ENCODE results near the gene AFAP1L2.
"Not testable (repeated sequence)": the region's sequence is repeated elsewhere in the genome, so short reads cannot be mapped to it uniquely, and the experiment has no call there.

The AFAP1L2 gene

GRCh38 chr10:114335614-114336013 lies 68.7 kb downstream of the AFAP1L2 start:
- no peak for DNase-seq (ENCODE audit: low spot score)

DNA sequence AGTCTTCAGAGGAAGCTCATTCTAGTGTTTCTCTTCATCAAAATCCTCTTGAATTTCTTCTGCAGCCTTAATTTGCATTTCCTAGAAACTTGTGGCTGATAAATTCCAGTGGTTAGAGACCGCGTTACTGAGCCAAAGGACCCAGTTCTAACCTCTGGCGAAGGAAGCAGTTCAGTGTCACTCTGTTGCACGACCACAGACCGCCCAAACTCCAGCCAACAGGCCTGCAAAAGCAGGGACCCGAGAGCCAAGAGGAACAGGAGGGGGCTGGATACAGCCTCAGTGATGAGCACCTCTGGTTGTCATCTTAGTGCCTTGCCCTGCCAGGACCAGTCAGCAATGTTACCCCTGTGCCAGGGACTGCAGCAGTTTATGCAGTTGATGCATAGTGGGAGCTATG lies 70.0 kb downstream of the AFAP1L2 start:
- no peak for DNase-seq (ENCODE audit: low spot score)

GRCh38 chr10:114333441-114333840 lies 70.9 kb downstream of the AFAP1L2 start:
- not testable (repeated sequence) for DNase-seq (ENCODE audit: low spot score)

DNA sequence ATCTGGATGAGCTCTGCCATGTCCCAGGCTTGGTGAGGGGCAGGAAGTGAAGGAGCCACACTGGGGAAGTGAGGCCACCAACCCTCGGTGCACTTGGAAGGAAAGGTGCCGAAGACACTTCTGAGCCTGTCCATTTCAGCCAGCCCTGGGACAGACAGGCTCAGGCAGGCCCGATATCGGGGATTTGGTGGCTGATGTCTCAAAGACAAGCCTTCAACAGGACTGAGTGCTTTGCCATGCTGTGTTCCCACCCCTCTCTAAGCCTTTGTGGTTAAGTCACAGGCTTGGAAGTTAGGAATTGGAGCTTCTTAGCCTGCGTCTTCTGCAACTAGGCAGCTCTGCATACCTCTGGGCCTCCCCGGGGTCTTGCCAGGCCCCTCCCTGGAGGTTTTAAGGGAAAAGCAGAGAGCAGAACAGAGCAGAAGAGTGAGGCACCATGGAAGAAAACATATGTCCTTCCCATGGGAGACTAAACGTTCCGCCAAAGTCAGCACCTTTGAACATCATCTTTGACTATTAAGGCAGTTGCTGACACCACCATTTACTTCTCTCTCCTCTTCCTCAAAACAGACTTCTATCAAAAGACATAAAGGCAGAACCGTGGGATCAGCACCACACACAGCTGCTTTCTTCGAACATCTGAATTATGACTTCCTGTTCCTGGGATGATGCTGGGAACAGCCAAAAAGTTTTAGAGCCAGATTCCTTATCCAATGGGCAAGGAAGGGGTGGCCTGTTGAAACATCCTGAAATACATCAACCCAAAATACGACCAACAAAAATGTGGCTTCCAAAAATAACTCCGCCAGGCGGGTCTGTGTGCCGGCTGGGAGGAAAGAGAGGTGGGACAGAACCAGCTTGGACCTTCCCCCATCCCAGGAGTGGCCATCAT lies 71.8 kb downstream of the AFAP1L2 start:
- DNase-seq (ENCODE audit: low spot score): no peak

DNA sequence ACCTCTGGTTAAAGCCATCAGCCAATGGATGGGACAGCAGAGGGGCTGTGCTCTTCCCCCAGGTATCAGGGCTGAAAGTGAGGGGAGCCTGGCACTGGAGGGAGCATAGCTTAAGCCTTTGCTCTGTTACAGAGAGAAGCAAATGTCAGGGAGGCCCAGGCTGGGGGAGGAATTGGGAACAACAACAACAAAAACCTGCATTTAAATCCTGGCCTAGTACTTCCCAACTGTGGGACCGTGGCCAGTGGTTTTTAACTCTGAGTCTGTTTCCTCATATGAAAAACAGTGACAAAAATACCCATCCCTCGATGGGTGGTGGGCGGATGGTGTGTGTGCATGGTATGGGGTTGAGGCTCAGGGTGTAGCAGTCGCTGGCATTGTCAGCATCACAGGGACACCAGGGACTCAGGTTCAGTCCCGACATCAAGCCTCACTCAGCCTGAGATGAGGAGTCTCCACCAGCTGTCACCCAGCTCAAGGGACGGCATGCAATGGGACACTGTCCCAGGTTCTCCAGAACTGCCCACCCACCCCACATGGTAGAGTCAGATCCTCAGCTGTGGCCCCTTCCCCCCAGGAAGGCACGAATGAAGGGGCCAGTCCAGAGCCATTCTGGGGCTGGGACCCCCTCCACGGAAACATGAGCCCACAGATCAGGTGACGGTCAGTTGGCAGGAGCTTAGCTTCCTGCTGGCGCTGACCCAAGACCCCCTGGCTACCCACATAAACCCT lies 74.5 kb downstream of the AFAP1L2 start:
- DNase-seq (ENCODE audit: low spot score): no peak

DNA sequence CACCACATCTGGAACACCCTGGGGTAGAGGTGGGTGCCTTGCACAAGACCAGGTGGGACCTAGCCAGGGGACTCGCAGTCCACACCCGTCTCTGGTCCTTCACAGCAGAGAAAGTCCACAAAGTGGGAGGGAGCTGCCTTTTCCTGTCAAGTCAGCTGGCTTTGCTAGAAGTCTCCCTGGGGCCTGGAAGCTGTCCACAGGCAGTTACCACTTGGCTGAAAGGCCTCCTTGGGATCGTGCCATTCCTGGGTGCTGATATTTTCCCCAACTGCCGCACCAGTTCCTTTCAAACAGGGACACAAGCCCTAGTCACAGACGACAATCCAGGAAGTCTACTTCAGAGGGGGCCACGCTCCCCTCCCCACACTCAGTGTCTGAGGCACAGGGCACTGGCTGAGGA lies 75.4 kb downstream of the AFAP1L2 start:
- DNase-seq (ENCODE audit: low spot score): no peak

DNA sequence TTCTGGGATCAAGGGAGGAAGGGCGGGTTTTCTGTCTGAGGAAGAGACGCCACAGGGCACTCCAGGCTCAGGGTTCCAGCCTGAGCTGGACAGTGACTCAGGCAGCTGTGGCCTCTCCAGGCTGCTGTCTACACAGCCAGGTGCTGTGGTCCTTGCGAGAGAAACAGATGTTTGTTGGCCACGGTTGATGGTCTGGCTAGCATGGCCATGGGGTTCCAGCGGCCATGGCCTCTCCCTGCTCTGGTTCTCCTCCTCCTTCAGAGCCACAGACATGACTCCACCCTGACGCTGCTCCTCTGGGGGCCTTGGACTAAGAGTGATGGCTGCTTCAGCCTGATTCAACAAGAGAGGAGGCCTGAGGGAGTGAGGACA lies 75.9 kb downstream of the AFAP1L2 start:
- no peak for DNase-seq (ENCODE audit: low spot score)

- no peak for DNase-seq (ENCODE audit: low spot score)
These were observed 76.5 kb downstream of the AFAP1L2 start for GRCh38 chr10:114327537-114328440.

DNA sequence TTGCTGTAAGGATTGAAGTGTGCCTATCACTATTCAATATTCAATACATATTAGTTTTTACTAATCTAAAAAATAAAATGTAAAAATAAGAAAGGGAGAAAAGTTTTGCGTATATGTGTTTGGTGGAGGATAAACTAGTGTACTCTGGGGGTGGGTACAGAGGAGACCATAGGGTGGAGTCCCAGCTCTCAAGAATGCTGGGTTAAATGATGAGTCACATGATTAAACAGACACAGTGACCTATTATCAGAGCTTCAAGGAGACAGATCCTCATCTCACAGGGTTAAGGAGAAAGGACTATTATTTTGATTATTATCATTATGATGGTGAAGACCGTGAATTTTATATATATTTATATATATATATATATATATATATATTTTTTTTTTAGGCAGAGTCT lies 77.5 kb downstream of the AFAP1L2 start:
- DNase-seq (ENCODE audit: low spot score): no peak

DNA sequence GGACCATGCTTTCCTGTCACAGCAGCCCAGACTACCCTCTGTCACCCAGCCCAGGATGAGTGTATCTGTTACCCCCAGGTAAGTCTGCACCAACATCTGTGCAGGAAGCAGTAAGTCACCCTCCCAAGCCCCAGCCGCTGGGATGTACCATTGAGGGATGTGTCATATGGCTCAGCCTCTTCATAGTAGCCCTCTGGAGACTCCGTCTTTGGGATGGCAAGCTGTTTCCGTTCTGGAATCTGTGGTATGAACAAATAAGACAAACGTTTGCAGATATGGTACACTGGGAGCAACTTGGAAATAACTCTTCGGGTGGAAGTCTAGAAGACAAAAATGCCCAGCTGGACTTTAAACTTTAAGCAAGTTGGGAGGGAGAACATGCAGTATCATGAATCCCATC lies 81.3 kb downstream of the AFAP1L2 start:
- DNase-seq (ENCODE audit: low spot score): no peak

- DNase-seq (ENCODE audit: low spot score): no peak
These were observed 82.0 kb downstream of the AFAP1L2 start for GRCh38 chr10:114322344-114322743.

GRCh38 chr10:114320249-114321116 lies 83.8 kb downstream of the AFAP1L2 start:
- no peak for DNase-seq (ENCODE audit: low spot score)

DNA sequence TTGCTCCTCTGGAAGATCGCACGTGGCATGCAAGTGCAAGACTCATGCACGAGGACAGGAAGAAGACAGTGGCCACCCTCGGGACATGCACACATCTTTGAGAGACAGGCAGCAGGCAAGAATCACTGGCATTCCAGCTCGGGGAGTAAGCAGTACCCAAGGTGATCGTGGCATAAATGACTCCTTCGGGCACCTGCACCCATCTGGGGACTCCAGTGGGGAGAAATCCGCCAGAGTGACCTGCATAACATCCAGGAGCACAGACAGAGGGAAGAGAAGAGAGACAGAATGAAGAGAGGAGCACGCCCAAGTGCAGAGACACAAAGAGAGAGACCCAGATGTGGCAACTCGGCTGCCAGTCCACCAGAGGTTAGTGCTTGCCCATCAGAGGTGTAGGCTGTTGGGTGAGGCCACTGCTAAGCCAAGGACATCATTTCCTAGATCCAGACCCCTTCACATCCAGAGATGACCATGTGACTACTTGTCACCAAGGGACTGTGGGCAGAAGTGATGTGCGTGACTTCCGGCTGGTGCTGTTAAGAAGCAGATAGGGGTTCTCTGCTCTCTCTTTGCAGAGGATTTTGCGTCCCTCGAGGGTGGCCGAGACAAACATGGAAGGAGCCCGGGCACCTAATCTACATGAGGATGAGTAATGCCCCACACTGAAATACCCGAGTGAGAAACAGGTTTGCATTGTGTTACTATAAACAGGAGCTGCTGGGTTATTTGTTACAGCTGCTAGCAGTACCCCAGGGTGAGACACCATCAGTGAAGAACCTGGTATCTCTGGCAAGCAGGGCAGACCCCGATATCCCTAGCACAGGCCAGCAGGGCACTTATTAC lies 84.7 kb downstream of the AFAP1L2 start:
- DNase-seq (ENCODE audit: low spot score): no peak

- no peak for DNase-seq (ENCODE audit: low spot score)
These were observed 87.6 kb downstream of the AFAP1L2 start for GRCh38 chr10:114316744-114317143.

GRCh38 chr10:114315566-114316420 lies 88.5 kb downstream of the AFAP1L2 start:
- no peak for DNase-seq (ENCODE audit: low spot score)

GRCh38 chr10:114313866-114314265 lies 90.4 kb downstream of the AFAP1L2 start:
- DNase-seq (ENCODE audit: low spot score): no peak

GRCh38 chr10:114313139-114313538 lies 91.2 kb downstream of the AFAP1L2 start:
- DNase-seq (ENCODE audit: low spot score): no peak

DNA sequence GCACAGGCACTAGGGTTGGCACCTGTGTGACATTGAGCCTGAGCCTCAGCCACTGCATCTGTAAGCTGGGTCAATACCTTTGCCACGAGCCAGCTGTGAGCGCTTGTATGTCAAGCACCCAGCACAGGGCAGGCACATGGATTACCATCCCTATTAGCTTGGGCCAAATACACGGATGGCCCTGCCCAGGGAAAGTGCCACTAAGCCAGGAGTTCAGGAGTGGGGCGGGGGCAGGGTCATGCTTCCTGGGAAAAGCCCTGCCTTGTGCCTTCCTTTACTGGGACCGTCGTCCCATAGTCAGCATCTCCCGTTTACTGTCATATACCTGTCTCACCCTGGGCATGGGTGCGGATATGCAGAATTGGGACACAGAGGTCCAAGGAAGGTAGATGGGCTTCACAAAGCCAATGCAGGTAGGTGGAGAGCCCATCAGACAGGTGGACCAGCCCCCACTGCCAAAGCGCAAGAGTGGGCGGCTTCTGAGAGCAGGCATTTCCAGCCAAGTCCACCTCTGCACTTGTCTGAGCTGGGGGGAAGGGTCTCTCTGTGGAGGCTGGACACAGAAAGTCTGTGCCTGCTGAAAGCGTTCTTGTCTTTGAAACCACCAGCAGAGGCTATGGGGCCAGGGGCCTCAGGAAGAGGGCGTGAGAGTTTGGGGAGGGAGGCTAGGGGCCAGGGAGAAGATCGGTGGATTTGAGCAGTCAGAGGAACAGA lies 92.6 kb downstream of the AFAP1L2 start:
- DNase-seq (ENCODE audit: low spot score): no peak

- no peak for DNase-seq (ENCODE audit: low spot score)
These were observed 93.3 kb downstream of the AFAP1L2 start for GRCh38 chr10:114311023-114311422.
